ENCODE results near the gene QRFPR.
A peak's percentile ranks its signal among the peaks of the same experiment; 100 is the strongest.

The QRFPR gene

DNA sequence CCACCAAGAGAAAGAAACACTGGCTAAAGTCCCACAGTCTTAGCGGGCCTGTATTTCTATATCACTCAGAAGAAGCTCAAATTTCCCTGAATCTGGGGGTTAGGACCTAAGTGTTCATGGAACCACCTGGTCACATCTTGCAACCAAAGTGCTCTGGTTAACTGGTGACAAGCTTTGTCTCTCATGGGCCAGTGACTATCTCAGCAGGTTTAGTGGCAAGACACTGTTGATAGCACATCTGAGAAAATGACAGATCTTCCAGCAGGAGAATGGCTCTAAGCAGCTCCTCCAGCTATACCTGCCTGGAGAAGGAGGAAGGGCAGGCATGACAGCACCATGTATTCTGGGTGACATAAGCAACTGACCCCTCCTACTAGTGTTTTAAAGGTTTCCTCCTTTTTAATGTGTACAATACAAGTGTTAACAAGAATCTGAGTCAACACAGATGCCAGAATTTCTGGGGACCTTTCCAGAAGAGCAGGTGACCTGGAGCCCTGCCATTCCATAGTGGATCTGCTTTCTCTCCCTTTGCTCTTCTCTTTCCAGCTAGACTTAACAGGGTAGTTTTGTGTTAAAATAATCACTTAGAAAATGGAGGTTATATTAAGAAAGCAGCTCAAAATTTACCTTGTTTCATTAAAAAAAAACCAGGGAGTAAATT is 17.3 kb upstream of the QRFPR start:
- Mint-ChIP-seq H3K27ac (no peak overlapping the region), H3K27me3 (ENCODE audit: low read depth) (no peaks in the 10 kb centered on the region), H3K4me3 (no peak overlapping the region), H3K4me1 (no peaks in the 10 kb centered on the region), H3K36me3 (ENCODE audit: low read depth) (no peaks in the 10 kb centered on the region), H3K9me3 (no peaks in the 10 kb centered on the region)
- TF ChIP-seq, protein P1, sequence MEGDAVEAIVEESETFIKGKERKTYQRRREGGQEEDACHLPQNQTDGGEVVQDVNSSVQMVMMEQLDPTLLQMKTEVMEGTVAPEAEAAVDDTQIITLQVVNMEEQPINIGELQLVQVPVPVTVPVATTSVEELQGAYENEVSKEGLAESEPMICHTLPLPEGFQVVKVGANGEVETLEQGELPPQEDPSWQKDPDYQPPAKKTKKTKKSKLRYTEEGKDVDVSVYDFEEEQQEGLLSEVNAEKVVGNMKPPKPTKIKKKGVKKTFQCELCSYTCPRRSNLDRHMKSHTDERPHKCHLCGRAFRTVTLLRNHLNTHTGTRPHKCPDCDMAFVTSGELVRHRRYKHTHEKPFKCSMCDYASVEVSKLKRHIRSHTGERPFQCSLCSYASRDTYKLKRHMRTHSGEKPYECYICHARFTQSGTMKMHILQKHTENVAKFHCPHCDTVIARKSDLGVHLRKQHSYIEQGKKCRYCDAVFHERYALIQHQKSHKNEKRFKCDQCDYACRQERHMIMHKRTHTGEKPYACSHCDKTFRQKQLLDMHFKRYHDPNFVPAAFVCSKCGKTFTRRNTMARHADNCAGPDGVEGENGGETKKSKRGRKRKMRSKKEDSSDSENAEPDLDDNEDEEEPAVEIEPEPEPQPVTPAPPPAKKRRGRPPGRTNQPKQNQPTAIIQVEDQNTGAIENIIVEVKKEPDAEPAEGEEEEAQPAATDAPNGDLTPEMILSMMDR (IDR thresholded peaks at IDR 0.05; ENCODE audit: unreplicated experiment in 3 of 3), result no peak

DNA sequence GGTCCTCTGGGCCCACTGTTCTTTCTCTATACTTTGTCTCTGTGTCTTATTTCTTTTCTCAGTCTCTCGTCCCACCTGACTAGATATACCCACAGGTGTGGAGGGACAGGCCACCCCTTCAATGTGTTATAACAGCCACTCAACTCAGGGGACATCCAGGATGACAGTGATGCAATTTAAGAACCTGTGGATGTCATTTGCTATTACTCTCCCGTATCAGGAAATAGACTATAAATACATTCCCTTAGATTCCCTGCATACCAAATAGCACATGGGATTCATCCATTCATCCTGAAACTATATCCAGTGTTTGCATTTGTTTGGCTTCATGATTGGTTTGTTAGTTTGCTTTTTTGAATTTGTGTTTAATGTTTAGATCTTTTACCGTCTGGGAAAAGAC is 16.6 kb upstream of the QRFPR start:
- no peak overlapping the region for H3K27ac Mint-ChIP-seq
- H3K4me1 Mint-ChIP-seq, result no peaks in the 10 kb centered on the region
- H3K36me3 Mint-ChIP-seq (ENCODE audit: low read depth), result no peaks in the 10 kb centered on the region
- no peaks in the 10 kb centered on the region for H3K27me3 Mint-ChIP-seq (ENCODE audit: low read depth)
- no peak overlapping the region for H3K4me3 Mint-ChIP-seq
- TF ChIP-seq, protein P1 (IDR thresholded peaks at IDR 0.05; ENCODE audit: unreplicated experiment in 3 of 3), result no peak
- no peaks in the 10 kb centered on the region for H3K9me3 Mint-ChIP-seq

DNA sequence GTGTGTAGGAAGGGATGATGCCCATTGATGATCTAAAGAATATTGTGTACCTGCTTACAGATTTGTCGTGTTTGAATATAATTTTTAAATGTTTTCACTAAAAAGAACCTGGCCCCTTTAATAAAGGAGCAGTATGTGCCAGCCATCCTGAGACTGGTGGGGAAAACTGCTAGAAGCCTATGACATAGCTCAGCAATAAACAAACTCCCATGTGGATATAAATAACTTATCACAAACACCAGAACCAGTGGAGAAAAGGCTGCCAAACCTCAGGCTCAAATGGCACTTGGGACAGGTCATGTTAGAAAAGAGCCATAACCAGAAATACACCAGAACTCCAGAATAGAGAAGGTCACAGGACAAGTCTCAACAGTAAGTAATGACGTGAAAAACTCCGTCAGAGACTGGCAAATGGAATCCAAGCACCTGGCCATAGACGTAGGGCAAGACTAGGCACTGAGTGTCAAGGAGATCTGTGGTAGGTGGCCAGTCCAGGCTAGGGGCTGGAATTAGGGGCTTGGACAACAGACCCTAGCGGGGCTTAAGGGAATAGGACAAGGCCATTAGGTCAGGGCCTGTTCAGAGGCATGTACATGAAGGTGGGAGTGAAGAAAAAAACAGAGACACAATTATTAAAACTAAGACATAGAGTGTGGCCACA is 11.7 kb upstream of the QRFPR start:
- Mint-ChIP-seq H3K4me1 (no peaks in the 10 kb centered on the region), H3K27ac (no peak overlapping the region), H3K36me3 (ENCODE audit: low read depth) (no peaks in the 10 kb centered on the region), H3K9me3 (peaks cover 2% of the 10 kb centered on the region), H3K4me3 (no peak overlapping the region), H3K27me3 (ENCODE audit: low read depth) (no peaks in the 10 kb centered on the region)
- TF ChIP-seq, protein P1 (IDR thresholded peaks at IDR 0.05; ENCODE audit: unreplicated experiment in 3 of 3), result no peak

DNA sequence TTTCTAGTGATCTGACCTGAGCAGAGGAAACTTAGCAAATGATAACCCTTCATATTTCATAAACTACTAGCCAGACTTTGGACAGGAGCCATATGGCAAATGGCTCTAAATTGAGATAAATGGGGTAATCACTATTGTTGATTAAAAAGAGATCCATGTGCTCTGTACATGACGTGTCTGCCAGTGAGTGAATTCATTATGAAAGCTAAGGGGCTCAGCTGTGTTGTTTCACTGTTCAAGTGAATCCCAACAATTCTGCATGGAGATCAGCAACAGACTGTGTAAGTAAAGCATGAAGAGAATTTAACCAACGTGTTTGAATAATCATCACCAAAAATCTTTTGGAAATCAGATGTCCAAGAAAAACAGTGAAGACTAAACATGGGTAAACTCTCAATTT is 9.5 kb upstream of the QRFPR start:
- Mint-ChIP-seq H3K4me3 (no peak overlapping the region), H3K9me3 (peaks cover 2% of the 10 kb centered on the region), H3K36me3 (ENCODE audit: low read depth) (no peaks in the 10 kb centered on the region), H3K4me1 (no peaks in the 10 kb centered on the region), H3K27me3 (ENCODE audit: low read depth) (peaks cover 6% of the 10 kb centered on the region), H3K27ac (no peak overlapping the region)
- TF ChIP-seq, protein P1 (IDR thresholded peaks at IDR 0.05; ENCODE audit: unreplicated experiment in 3 of 3), result no peak

DNA sequence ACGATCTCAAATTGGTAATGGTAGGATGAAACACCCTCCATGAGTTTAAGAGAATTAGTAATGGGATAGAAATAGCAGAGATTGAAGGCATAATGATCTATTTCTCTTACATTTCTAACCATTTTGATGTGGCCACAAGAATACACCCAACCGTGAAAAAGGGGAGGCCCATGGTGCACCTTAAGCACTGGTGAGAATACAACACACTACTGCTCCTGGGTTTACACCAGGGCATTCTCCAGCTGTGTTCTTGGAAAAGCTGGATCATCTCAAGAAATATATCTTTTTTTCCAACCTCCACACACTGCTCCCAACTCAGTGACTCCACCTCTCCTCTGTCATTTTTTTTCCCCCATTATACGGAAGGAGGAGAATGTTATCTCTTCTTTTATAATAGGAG is 1.5 kb downstream of the QRFPR start:
- TF ChIP-seq, protein P1 (IDR thresholded peaks at IDR 0.05; ENCODE audit: unreplicated experiment in 3 of 3), result no peak
- H3K27ac Mint-ChIP-seq, result no peak overlapping the region
- H3K9me3 Mint-ChIP-seq, result no peaks in the 10 kb centered on the region
- peak overlapping the region; percentile 24 to 84 (median 83) for H3K4me3 Mint-ChIP-seq
- H3K27me3 Mint-ChIP-seq (ENCODE audit: low read depth), result peaks cover 68% of the 10 kb centered on the region
- peaks cover 13% of the 10 kb centered on the region for H3K4me1 Mint-ChIP-seq
- no peaks in the 10 kb centered on the region for H3K36me3 Mint-ChIP-seq (ENCODE audit: low read depth)

DNA sequence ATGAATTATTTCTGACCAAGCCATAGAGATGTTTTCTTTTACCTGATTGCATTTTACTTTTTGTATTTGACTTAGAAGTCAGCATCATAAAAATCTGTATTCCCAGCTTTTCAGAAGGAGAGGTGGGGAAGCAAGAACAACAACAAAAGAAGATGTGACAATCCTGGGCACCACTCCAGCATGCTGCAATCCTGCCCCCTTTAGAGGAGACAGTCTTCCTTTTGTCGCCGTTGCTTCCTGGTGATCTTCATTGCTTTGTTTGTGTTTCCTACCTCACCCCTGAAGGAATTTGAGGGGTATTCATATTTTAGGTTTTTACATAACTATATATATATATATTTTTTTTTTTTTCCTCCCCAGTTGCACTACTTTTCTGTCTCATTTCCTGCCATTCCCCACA is 3.7 kb downstream of the QRFPR start:
- H3K4me3 Mint-ChIP-seq, result no peak overlapping the region
- TF ChIP-seq, protein P1 (IDR thresholded peaks at IDR 0.05; ENCODE audit: unreplicated experiment in 3 of 3), result no peak
- H3K27ac Mint-ChIP-seq, result no peak overlapping the region
- no peaks in the 10 kb centered on the region for H3K36me3 Mint-ChIP-seq (ENCODE audit: low read depth)
- peaks cover 48% of the 10 kb centered on the region for H3K27me3 Mint-ChIP-seq (ENCODE audit: low read depth)
- H3K9me3 Mint-ChIP-seq, result no peaks in the 10 kb centered on the region
- peaks cover 13% of the 10 kb centered on the region for H3K4me1 Mint-ChIP-seq
